Mucosa of stomach (tissue), 1 donor: Measurements from ENCODE around the gene RHOV.

Source experiments
- H3K27me3 ChIP-seq: one replicate; pipeline ENCODE4 v1.7.0; 2013; ENCODE audit warnings: mild to moderate bottlenecking, low read length; ENCODE audit not compliant: control insufficient read depth, insufficient read depth
- H3K36me3 ChIP-seq: one replicate; pipeline ENCODE4 v1.7.0; 2013; ENCODE audit warnings: low read length; ENCODE audit not compliant: control insufficient read depth, insufficient read depth
- H3K4me1 ChIP-seq: one replicate; pipeline ENCODE4 v1.7.0; 2013; ENCODE audit warnings: mild to moderate bottlenecking, low read length; ENCODE audit not compliant: control insufficient read depth, insufficient read depth
- H3K4me3 ChIP-seq: one replicate; pipeline ENCODE4 v1.7.0; 2013; ENCODE audit warnings: low read length
- H3K9ac ChIP-seq: one replicate; pipeline ENCODE4 v1.7.0; 2013; ENCODE audit warnings: mild to moderate bottlenecking, low read length, moderate library complexity
- H3K9me3 ChIP-seq: one replicate; pipeline ENCODE4 v1.7.0; 2013; ENCODE audit warnings: mild to moderate bottlenecking, low read length, moderate library complexity; ENCODE audit not compliant: control insufficient read depth
- donor health status: Pancreatic carcinoma.

The RHOV gene

DNA sequence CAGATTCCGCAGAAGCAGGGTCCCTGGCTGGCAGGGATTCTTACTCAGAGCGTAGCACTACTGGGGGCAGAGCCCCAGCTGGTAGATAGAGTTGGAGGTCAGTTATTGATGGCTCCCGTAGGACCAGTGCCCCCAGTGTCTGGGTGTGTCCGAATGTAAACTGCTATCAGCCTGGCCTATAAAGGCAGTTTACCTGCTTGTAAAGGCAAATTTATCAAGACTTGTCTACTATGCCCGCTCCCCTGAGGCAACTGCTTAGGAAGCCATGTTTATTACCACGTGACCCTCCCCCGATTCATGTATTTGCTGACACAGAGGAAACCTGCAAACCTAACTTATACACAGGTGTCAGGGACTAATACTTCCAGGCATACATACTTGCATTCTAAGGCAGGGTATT is 44.9 kb downstream of the RHOV start:
- Histone ChIP-seq H3K4me1 (peaks cover 29% of the 10 kb centered on the region), H3K4me3 (no peak overlapping the region), H3K9ac (no peak overlapping the region), H3K9me3 (no peaks in the 10 kb centered on the region), H3K36me3 (no peaks in the 10 kb centered on the region), H3K27me3 (no peaks in the 10 kb centered on the region)

DNA sequence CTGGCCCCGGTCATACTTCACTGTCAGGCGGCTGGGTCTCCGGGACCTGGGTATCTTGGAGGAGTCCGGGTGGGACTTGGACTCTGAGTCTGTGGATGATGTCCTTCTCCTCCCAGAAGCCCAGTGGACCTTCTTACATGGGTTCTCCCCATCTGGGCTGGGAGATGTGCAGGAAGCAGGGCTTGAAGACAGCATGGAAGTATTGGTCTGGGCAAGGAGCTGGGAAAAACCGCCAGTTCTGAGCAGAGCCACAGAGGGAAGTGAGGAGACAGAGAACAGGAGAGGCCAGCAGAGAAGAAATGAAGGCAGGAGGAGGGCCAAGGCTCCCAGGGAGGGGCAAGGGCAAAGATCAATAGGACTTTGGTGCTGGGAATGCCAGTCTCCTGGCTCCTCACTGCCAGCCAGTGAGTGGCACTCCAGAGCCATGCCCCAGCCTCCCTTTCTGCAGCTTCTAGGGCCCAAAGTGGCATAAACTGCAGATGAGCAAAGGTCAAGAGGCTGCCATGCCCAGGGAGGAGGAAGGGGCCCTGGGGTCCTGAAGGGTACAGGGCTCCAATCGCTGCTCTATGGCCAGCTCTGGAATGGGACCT is 45.5 kb downstream of the RHOV start, which contains the start of gene PPP1R14D:
Gene PPP1R14D (minus strand): TSS at position 262 of the 590 bp plus-strand sequence. CDS start 67 bp downstream, at position 195.
- Histone ChIP-seq H3K36me3 (no peaks in the 10 kb centered on the region), H3K9me3 (no peaks in the 10 kb centered on the region), H3K4me1 (peaks cover 29% of the 10 kb centered on the region), H3K27me3 (no peaks in the 10 kb centered on the region), H3K4me3 (no peak within 1 kb of the TSS), H3K9ac (peak within 1 kb of the TSS; percentile 1)

DNA sequence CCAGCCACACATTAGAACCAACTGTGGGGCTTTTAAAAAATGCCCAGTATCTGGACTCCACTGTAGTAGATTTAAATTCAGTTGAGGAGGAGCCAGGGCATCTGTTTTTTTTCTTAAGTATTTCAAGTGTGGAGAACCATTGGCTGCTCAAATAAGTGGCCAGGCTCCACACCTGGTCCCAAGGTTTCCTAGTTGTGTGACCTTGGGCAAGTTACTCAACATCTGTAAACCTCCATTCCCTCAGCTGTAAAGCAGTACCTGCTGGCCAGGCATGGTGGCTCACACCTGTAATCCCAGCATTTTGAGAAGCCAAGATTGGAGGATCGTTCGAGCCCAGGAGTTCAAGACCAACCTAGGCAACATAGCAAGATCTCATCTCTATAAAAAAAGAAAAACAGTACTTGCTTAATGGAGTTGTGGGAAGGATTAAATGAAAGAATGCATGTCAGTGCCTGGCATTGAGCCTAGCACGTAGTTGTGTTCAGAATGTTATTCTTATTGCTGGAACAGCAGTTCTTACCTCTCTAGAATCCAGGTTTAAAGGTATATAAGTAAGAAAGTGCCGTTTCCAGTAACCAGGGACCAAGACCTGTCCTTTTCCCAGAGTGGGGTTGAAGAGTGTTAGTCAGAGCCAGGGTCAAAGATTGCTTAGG is 47.5 kb downstream of the RHOV start:
- no peak overlapping the region for H3K4me3 ChIP-seq
- no peaks in the 10 kb centered on the region for H3K36me3 ChIP-seq
- H3K4me1 ChIP-seq = peaks cover 29% of the 10 kb centered on the region
- H3K27me3 ChIP-seq = no peaks in the 10 kb centered on the region
- no peak overlapping the region for H3K9ac ChIP-seq
- no peaks in the 10 kb centered on the region for H3K9me3 ChIP-seq

DNA sequence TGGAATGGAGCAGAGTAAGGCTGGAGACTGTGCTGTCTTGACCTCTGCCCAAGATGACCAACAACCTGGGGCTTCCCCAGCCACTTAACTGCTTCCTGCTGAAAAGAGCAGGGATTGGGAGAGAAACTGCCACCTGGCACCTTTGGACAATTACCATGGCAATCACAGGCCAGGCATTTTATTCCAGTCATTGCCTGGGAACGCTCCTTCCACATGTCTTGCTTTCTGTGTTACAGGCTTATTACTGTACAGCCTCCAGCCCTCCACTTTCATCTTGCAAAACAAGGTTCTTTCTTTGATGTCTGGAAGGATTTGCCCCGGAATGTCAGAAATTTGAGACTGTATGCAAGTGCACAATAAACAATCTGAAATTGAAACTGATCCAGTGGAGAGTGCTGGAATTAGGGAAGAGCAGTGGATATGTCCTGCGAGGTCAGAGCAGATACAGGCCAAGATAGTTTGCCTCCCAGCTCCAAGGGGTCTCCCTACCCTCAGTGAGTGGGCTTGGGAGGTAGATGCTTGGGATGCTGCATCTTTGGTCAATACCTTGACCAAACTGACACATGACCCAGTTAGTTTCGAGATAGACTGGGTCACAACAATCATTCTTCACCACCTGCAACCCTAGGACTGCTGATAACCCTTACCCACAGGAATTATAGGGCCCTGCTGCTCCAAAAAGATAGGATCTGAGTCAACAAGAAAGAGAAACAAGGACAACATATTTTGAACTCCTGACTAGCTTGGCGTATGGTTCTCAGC is 48.2 kb downstream of the RHOV start:
- peak overlapping the region; percentile 6 for H3K9ac ChIP-seq
- no peaks in the 10 kb centered on the region for H3K9me3 ChIP-seq
- H3K27me3 ChIP-seq = no peaks in the 10 kb centered on the region
- no peaks in the 10 kb centered on the region for H3K36me3 ChIP-seq
- peaks cover 29% of the 10 kb centered on the region for H3K4me1 ChIP-seq
- no peak overlapping the region for H3K4me3 ChIP-seq

DNA sequence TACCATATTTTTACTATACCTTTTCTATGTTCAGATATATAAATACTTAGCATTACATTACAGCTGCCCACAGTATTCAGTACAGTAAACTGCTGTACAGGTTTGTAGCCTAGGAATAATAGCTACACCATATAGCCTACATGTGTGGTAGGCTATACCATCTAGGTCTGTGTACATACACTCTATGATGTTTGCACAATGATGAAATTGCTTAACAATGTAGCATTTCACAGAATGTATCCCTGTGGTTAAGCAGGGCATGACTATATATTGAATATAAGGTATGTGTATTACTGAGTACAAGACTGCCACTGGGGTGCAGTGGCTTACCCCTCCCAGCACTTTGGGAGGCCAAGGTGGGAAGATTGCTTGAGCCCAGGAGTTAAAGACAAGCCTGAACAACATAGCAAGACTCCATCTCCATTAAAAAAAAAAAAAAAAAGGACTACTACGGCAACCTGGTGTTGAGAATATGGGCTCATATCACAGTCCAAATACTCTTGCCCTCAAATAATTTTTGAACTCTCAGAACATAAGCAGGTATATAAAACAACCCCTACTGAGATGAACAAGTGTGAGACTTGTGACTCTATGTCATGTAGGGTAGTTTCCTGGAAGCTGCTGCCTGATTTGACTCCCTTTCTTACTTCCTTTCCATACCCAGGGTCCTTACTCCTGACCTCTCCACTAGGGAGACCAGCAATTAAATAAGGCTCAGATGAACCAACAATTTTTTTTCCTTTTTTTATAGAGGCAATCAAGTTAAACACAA is 50.3 kb downstream of the RHOV start:
- Histone ChIP-seq H3K9ac (no peak overlapping the region), H3K4me1 (peaks cover 23% of the 10 kb centered on the region), H3K4me3 (no peak overlapping the region), H3K27me3 (no peaks in the 10 kb centered on the region), H3K9me3 (no peaks in the 10 kb centered on the region), H3K36me3 (no peaks in the 10 kb centered on the region)
